ENCODE results near the gene DNAJC1.
A peak's percentile ranks its signal among the peaks of the same experiment; 100 is the strongest.
"Not testable (repeated sequence)": the region's sequence is repeated elsewhere in the genome, so short reads cannot be mapped to it uniquely, and the experiment has no call there.

The DNAJC1 gene

GRCh38 chr10:22022257-22023032 is 18.9 kb upstream of the DNAJC1 start:
- no peaks in the 10 kb centered on the region for H3F3A ChIP-seq (ENCODE audit: control insufficient read depth, insufficient read depth)
- peaks cover 17% of the 10 kb centered on the region for H3K27me3 ChIP-seq (ENCODE audit: control insufficient read depth, low read length)
- no peaks in the 10 kb centered on the region for H3K79me2 ChIP-seq (ENCODE audit: control insufficient read depth, low read length)
- H3K9me3 ChIP-seq (ENCODE audit: control insufficient read depth, insufficient read depth, low read length) = no peaks in the 10 kb centered on the region
- H3K9me2 ChIP-seq (replicated peaks; ENCODE audit: control insufficient read depth, low read length) = no peaks in the 10 kb centered on the region
- TF ChIP-seq CTCF (IDR thresholded peaks at IDR 0.05; ENCODE audit: low read depth, low read length, poor library complexity, severe bottlenecking) (no peak), EZH2phosphoT487 (IDR thresholded peaks at IDR 0.05; ENCODE audit: borderline replicate concordance, low read length) (no peak)
- H3K4me2 ChIP-seq (ENCODE audit: low read length) = peak overlapping the region; percentile 48
- no peak overlapping the region for H3K27ac ChIP-seq (ENCODE audit: low read depth, low read length)
- 0 out of 2 replicates have a peak overlapping the region, but pooled peaks have one; percentile 11 for H3K4me3 ChIP-seq (ENCODE audit: low read length)
- no peaks in the 10 kb centered on the region for H4K20me1 ChIP-seq (ENCODE audit: control insufficient read depth, insufficient read depth, low read depth, low read length)
- no peaks in the 10 kb centered on the region for H3K36me3 ChIP-seq (ENCODE audit: control insufficient read depth, low read length)
- H3K4me1 ChIP-seq (ENCODE audit: control insufficient read depth, low read length) = 0 out of 2 replicates have a peak, but pooled peaks cover 6% of the 10 kb centered on the region

GRCh38 chr10:22021144-22021543 is 17.6 kb upstream of the DNAJC1 start:
- not testable (repeated sequence) for H3F3A ChIP-seq (ENCODE audit: control insufficient read depth, insufficient read depth); H3K36me3 ChIP-seq (ENCODE audit: control insufficient read depth, low read length); H3K9me2 ChIP-seq (replicated peaks; ENCODE audit: control insufficient read depth, low read length); H3K27ac ChIP-seq (ENCODE audit: low read depth, low read length); H3K79me2 ChIP-seq (ENCODE audit: control insufficient read depth, low read length); H3K4me2 ChIP-seq (ENCODE audit: low read length); H4K20me1 ChIP-seq (ENCODE audit: control insufficient read depth, insufficient read depth, low read depth, low read length); H3K4me1 ChIP-seq (ENCODE audit: control insufficient read depth, low read length); H3K4me3 ChIP-seq (ENCODE audit: low read length); H3K9me3 ChIP-seq (ENCODE audit: control insufficient read depth, insufficient read depth, low read length)
- H3K27me3 ChIP-seq (ENCODE audit: control insufficient read depth, low read length) = peaks cover 17% of the 10 kb centered on the region

DNA sequence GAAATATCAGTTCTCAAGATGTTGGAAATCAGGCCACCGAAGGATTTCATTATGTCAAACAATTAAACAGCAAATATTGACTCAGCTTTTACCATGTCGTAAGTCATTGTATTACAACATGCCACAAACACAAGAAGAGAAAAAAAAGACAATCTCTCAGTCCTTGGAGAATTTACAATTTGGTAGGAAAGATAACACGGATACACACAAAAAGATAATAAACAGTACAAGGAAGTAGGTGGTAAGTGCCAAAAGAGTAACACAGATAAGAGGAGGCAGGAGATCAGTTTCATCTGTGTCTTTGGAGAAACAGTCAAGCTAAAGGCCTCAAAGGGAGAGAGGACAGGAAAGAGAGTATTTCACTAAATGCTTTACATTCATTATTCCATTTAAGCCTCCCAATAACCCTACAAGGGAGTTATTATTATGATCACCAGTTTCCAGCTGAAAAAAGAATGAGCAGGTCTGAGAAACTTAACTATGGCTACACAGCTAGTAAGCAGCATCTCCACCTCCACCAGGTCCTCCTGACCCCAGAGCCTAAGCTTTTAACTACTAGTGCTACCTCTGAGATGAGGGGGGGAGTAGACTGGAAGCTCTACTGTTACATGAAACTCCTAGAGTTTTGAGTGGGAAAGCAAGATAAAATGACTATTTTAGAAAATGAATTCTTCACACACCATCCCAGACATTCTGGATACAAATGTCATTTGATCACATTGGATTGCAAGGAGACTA is 13.9 kb upstream of the DNAJC1 start:
- Histone ChIP-seq H3K4me2 (ENCODE audit: low read length) (no peak overlapping the region), H3K79me2 (ENCODE audit: control insufficient read depth, low read length) (no peaks in the 10 kb centered on the region), H3K9me2 (replicated peaks; ENCODE audit: control insufficient read depth, low read length) (no peaks in the 10 kb centered on the region), H3K9me3 (ENCODE audit: control insufficient read depth, insufficient read depth, low read length) (no peaks in the 10 kb centered on the region), H4K20me1 (ENCODE audit: control insufficient read depth, insufficient read depth, low read depth, low read length) (no peaks in the 10 kb centered on the region), H3K36me3 (ENCODE audit: control insufficient read depth, low read length) (no peaks in the 10 kb centered on the region), H3F3A (ENCODE audit: control insufficient read depth, insufficient read depth) (no peaks in the 10 kb centered on the region), H3K4me3 (ENCODE audit: low read length) (no peak overlapping the region), H3K4me1 (ENCODE audit: control insufficient read depth, low read length) (0 out of 2 replicates have a peak, but pooled peaks cover under 1% of the 10 kb centered on the region), H3K27ac (ENCODE audit: low read depth, low read length) (no peak overlapping the region), H3K27me3 (ENCODE audit: control insufficient read depth, low read length) (peaks cover 4% of the 10 kb centered on the region; the same call in 1 of the 2 replicates)
- TF ChIP-seq EZH2phosphoT487 (IDR thresholded peaks at IDR 0.05; ENCODE audit: borderline replicate concordance, low read length) (no peak), CTCF (IDR thresholded peaks at IDR 0.05; ENCODE audit: low read depth, low read length, poor library complexity, severe bottlenecking) (no peak)
